Endodermal cell (in vitro differentiated cells): ENCODE data around the gene PSMB4. TPM values are rescaled to one million over a fixed set of nuclear protein-coding genes. Genes with fewer than 3 reads are reported as not detected.

Experiments used
- DNase-seq: peaks from one replicate; pipeline ENCODE4 v3.0.0-alpha.2; 2017
- H3K27ac ChIP-seq: 2 replicates; pipeline ENCODE4 v1.5.1; 2013; ENCODE audit warnings: mild to moderate bottlenecking, low read depth, low read length, moderate library complexity
- H3K27me3 ChIP-seq: 2 replicates; pipeline ENCODE4 v1.6.1; 2013; ENCODE audit warnings: mild to moderate bottlenecking, low read length, moderate library complexity; ENCODE audit not compliant: insufficient read depth, control insufficient read depth, poor library complexity, severe bottlenecking
- H3K36me3 ChIP-seq: 2 replicates; pipeline ENCODE4 v1.7.0; 2013; ENCODE audit warnings: mild to moderate bottlenecking, low read length, moderate library complexity; ENCODE audit not compliant: control insufficient read depth, insufficient read depth
- H3K4me1 ChIP-seq: one replicate; pipeline ENCODE4 v1.7.0; 2013; ENCODE audit warnings: low read length; ENCODE audit not compliant: control insufficient read depth, insufficient read depth
- H3K4me3 ChIP-seq: 2 replicates; pipeline ENCODE4 v1.5.1; 2013; ENCODE audit warnings: mild to moderate bottlenecking, low read length, moderate library complexity
- H3K9ac ChIP-seq: 2 replicates; pipeline ENCODE4 v1.6.1; 2013; ENCODE audit warnings: mild to moderate bottlenecking, low read length, moderate library complexity; ENCODE audit not compliant: poor library complexity, severe bottlenecking; ENCODE audit errors: extremely low read depth
- H3K9me3 ChIP-seq: 2 replicates; pipeline ENCODE4 v1.6.1; 2013; ENCODE audit warnings: mild to moderate bottlenecking, low read length, moderate library complexity; ENCODE audit not compliant: control insufficient read depth
- H3K27ac Mint-ChIP-seq: 2 replicates; pipeline ENCODE4 v1.8.0; 2020; ENCODE audit warnings: mixed read lengths
- H3K27me3 Mint-ChIP-seq: 2 replicates; pipeline ENCODE4 v1.8.0; 2021; ENCODE audit warnings: mild to moderate bottlenecking, mixed read lengths; ENCODE audit not compliant: insufficient read depth
- H3K36me3 Mint-ChIP-seq: 2 replicates; pipeline ENCODE4 v1.8.0; 2020; ENCODE audit warnings: low read depth, mixed read lengths
- H3K4me1 Mint-ChIP-seq: 2 replicates; pipeline ENCODE4 v1.8.0; 2020; ENCODE audit warnings: mixed read lengths
- H3K4me3 Mint-ChIP-seq: 2 replicates; pipeline ENCODE4 v1.8.0; 2020; ENCODE audit warnings: mild to moderate bottlenecking, moderate library complexity, mixed read lengths
- H3K9me3 Mint-ChIP-seq: 2 replicates; pipeline ENCODE4 v1.8.0; 2020; ENCODE audit warnings: mild to moderate bottlenecking, mixed read lengths
- CTCF ChIP-seq: fragments of 200-600 bp; sonication (generic); conservative IDR thresholded peaks from 2 replicates; pipeline ENCODE4 v1.5.0; 2021; ENCODE audit warnings: antibody characterized with exemption, mild to moderate bottlenecking
- WGBS, 2 experiments: methylation state at CpG; one replicate each; pipeline versions ENCODE4 v1.1.5 to v1.1.7; 2013; ENCODE audit warnings: missing lambda C conversion rate in 2 of 2, mixed read lengths in 1 of 2; ENCODE audit not compliant: insufficient coverage in 1 of 2, insufficient read length in 1 of 2; 5-methylcytosine and 5-hydroxymethylcytosine counted together
- total RNA-seq, 2 donors: library from RNA; stranded (reverse); fragmentation: NEBNext Ultra II Directional in 1 of 2; extraction: Animal tissue kit (Norgen Biotek cat#: 25700) in 1 of 2; gene quantifications; 2 replicates in 1 of 2; 3 replicates in 1 of 2; pipeline ENCODE4 v1.2.1, GENCODE V29; 2021

PSMB4 gene
- total RNA-seq, 2 donors from 2014 or later: 327 to 333 TPM

- H3K27ac Mint-ChIP-seq: no peak overlapping the region
Observed at GRCh38 chr1:151369302-151369610, 30.1 kb upstream of the PSMB4 start.

GRCh38 chr1:151369621-151370048 lies 29.7 kb upstream of the PSMB4 start:
- H3K4me3 Mint-ChIP-seq: no peak overlapping the region
- DNase-seq: no peak
- WGBS, 2 experiments: 95 to 100% methylated on average over 3 to 15 of the region's 15 CpGs
- Histone ChIP-seq H3K36me3 (no peaks in the 10 kb centered on the region), H3K4me3 (no peak overlapping the region), H3K27me3 (no peaks in the 10 kb centered on the region), H3K9ac (no peak overlapping the region), H3K4me1 (peaks cover 6% of the 10 kb centered on the region), H3K9me3 (no peaks in the 10 kb centered on the region), H3K27ac (no peak overlapping the region)
- peak; percentile 40 for TF ChIP-seq CTCF
- no peaks in the 10 kb centered on the region for H3K27me3 Mint-ChIP-seq
- no peaks in the 10 kb centered on the region for H3K9me3 Mint-ChIP-seq
- H3K36me3 Mint-ChIP-seq: peaks cover 16% of the 10 kb centered on the region
- H3K27ac Mint-ChIP-seq: no peak overlapping the region
- peaks cover 12% of the 10 kb centered on the region for H3K4me1 Mint-ChIP-seq

More at GRCh38 chr1:151369302-151369610, 30.1 kb upstream of the PSMB4 start:
- no peak for TF ChIP-seq CTCF
- no peak overlapping the region for H3K4me3 ChIP-seq
- H3K9ac ChIP-seq: no peak overlapping the region
- H3K27ac ChIP-seq: no peak overlapping the region
- H3K4me3 Mint-ChIP-seq: no peak overlapping the region
- H3K36me3 Mint-ChIP-seq: peaks cover 20% of the 10 kb centered on the region
- H3K27me3 ChIP-seq: no peaks in the 10 kb centered on the region
- WGBS, 2 experiments: 92 to 93% methylated on average over 6 to 7 of the region's 7 CpGs
- no peaks in the 10 kb centered on the region for H3K9me3 Mint-ChIP-seq
- no peak for DNase-seq
- peaks cover 6% of the 10 kb centered on the region for H3K4me1 ChIP-seq
- no peaks in the 10 kb centered on the region for H3K9me3 ChIP-seq
- H3K4me1 Mint-ChIP-seq: peaks cover 12% of the 10 kb centered on the region
- no peaks in the 10 kb centered on the region for H3K36me3 ChIP-seq
- H3K27me3 Mint-ChIP-seq: no peaks in the 10 kb centered on the region

- no peaks in the 10 kb centered on the region for H3K9me3 ChIP-seq
- Mint-ChIP-seq H3K36me3 (peaks cover 11% of the 10 kb centered on the region), H3K27me3 (no peaks in the 10 kb centered on the region), H3K4me3 (no peak overlapping the region), H3K4me1 (peaks cover 12% of the 10 kb centered on the region), H3K27ac (no peak overlapping the region), H3K9me3 (no peaks in the 10 kb centered on the region)
- no peak overlapping the region for H3K4me3 ChIP-seq
- no peak overlapping the region for H3K9ac ChIP-seq
- DNase-seq: no peak
- no peak overlapping the region for H3K27ac ChIP-seq
- no peak for TF ChIP-seq CTCF
- no peaks in the 10 kb centered on the region for H3K36me3 ChIP-seq
- H3K4me1 ChIP-seq: peaks cover 6% of the 10 kb centered on the region
- 92 to 100% methylated on average over 4 to 6 of the region's 6 CpGs for WGBS, 2 experiments
- H3K27me3 ChIP-seq: no peaks in the 10 kb centered on the region
Observed at GRCh38 chr1:151370211-151370911, 29.0 kb upstream of the PSMB4 start.
